Islet precursor cell (in vitro differentiated cells): ENCODE results near the gene ZNF280A.
"Not testable (repeated sequence)": the region's sequence is repeated elsewhere in the genome, so short reads cannot be mapped to it uniquely, and the experiment has no call there.

ENCODE experiments used
- DNase-seq: peaks from one replicate; pipeline ENCODE4 v3.0.0-alpha.2; 2018

The ZNF280A gene

GRCh38 chr22:22510833-22511232, 9.2 kb downstream of the ZNF280A start:
- DNase-seq, result not testable (repeated sequence)

GRCh38 chr22:22509912-22510311, 10.2 kb downstream of the ZNF280A start:
- DNase-seq, result not testable (repeated sequence)

GRCh38 chr22:22508274-22509176, 11.5 kb downstream of the ZNF280A start, which contains the start of gene ZNF280B:
Gene ZNF280B (minus strand): TSS chr22:22508742. CDS start chr22:22489398, 19,344 bp downstream.
- DNase-seq, result peak; percentile 93

- DNase-seq, result no peak
These were observed 12.3 kb downstream of the ZNF280A start for GRCh38 chr22:22507743-22508273.

- no peak for DNase-seq
These were observed 13.3 kb downstream of the ZNF280A start for GRCh38 chr22:22506736-22507135.

- DNase-seq, result no peak
These were observed 21.8 kb downstream of the ZNF280A start for GRCh38 chr22:22498267-22498666.

- not testable (repeated sequence) for DNase-seq
These were observed 28.5 kb downstream of the ZNF280A start for GRCh38 chr22:22491589-22491988.

GRCh38 chr22:22488736-22489135, 31.3 kb downstream of the ZNF280A start:
- DNase-seq, result no peak

GRCh38 chr22:22487869-22488597, 32.0 kb downstream of the ZNF280A start:
- DNase-seq, result no peak

GRCh38 chr22:22487059-22487458, 33.0 kb downstream of the ZNF280A start:
- no peak for DNase-seq

- DNase-seq, result no peak
These were observed 33.8 kb downstream of the ZNF280A start for GRCh38 chr22:22486132-22486899.

GRCh38 chr22:22485524-22485923, 34.5 kb downstream of the ZNF280A start:
- DNase-seq, result no peak

GRCh38 chr22:22484023-22484422, 36.0 kb downstream of the ZNF280A start:
- no peak for DNase-seq

- no peak for DNase-seq
These were observed 39.1 kb downstream of the ZNF280A start for GRCh38 chr22:22480940-22481339.

- DNase-seq, result no peak
These were observed 40.0 kb downstream of the ZNF280A start for GRCh38 chr22:22479999-22480532.

GRCh38 chr22:22479116-22479515, 41.0 kb downstream of the ZNF280A start:
- no peak for DNase-seq

GRCh38 chr22:22478470-22478869, 41.6 kb downstream of the ZNF280A start:
- no peak for DNase-seq

- peak; percentile 70 for DNase-seq
These were observed 45.3 kb downstream of the ZNF280A start for GRCh38 chr22:22474733-22475132.

GRCh38 chr22:22471104-22471503, 49.0 kb downstream of the ZNF280A start:
- not testable (repeated sequence) for DNase-seq

GRCh38 chr22:22469527-22469926, 50.5 kb downstream of the ZNF280A start:
- DNase-seq, result no peak

- DNase-seq, result not testable (repeated sequence)
These were observed 51.1 kb downstream of the ZNF280A start for GRCh38 chr22:22468794-22469469.

- DNase-seq, result no peak
These were observed 53.0 kb downstream of the ZNF280A start for GRCh38 chr22:22467112-22467511.
